ENCODE measurements around the gene CTNNA1.

CTNNA1 gene

GRCh38 chr5:138974227-138975063, 221.2 kb downstream of the CTNNA1 start:
- no peak for DNase-seq

- no peak for DNase-seq
These were observed 222.0 kb downstream of the CTNNA1 start for GRCh38 chr5:138975098-138975847.

- DNase-seq = no peak
These were observed 224.9 kb downstream of the CTNNA1 start for GRCh38 chr5:138978080-138978479.

- DNase-seq = no peak
These were observed 225.4 kb downstream of the CTNNA1 start for GRCh38 chr5:138978581-138978980.

GRCh38 chr5:138979684-138980280, 226.6 kb downstream of the CTNNA1 start:
- no peak for DNase-seq

GRCh38 chr5:138980441-138980840, 227.2 kb downstream of the CTNNA1 start:
- no peak for DNase-seq

GRCh38 chr5:138981131-138981530, 227.9 kb downstream of the CTNNA1 start:
- DNase-seq = no peak

GRCh38 chr5:138981586-138981985, 228.4 kb downstream of the CTNNA1 start:
- DNase-seq = no peak

- no peak for DNase-seq
These were observed 230.8 kb downstream of the CTNNA1 start for GRCh38 chr5:138983984-138984383.
